ENCODE data around the gene ALDH18A1. TPM values are rescaled to one million over a fixed set of nuclear protein-coding genes. Genes with fewer than 3 reads are reported as not detected.
"Not testable (repeated sequence)": the region's sequence is repeated elsewhere in the genome, so short reads cannot be mapped to it uniquely, and the experiment has no call there.

Gene ALDH18A1
- total RNA-seq, 1 experiment from 2014 or later: 87.6 TPM

DNA sequence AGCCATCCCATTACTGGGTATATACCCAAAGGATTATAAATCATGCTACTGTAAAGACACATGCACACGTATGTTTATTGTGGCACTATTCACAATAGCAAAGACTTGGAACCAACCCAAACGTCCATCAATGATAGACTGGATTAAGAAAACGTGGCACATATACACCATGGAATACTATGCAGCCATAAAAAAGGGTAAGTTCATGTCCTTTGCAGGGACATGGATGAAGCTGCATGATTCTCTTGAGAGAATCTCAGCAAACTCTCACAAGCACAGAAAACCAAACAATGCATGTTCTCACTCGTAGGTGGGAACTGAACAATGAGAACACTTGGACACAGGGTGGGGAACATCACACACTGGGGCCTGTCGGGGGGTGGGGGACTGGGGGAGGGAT is 36.1 kb downstream of the ALDH18A1 start:
- H3K4me2 ChIP-seq (ENCODE audit: low read length); H3K9me2 ChIP-seq (ENCODE audit: insufficient read depth); BruUV-seq (replicated peaks); H4K20me1 ChIP-seq (ENCODE audit: insufficient read depth); H3K79me2 ChIP-seq (ENCODE audit: insufficient read depth, low read length); H3K4me3 ChIP-seq (replicated peaks in 1 of 2; ENCODE audit: low read depth in 1 of 2, low read length in 2 of 2); H3K4me1 ChIP-seq (ENCODE audit: control insufficient read depth in 1 of 2, insufficient read depth in 2 of 2, low read length in 2 of 2); RAD21 ChIA-PET (ENCODE audit: low non-redundant PET in 1 of 2, low total read pairs in 2 of 2, uncharacterized antibody in 2 of 2, unreplicated experiment in 2 of 2); H3K9ac ChIP-seq (ENCODE audit: low read length); POLR2A ChIA-PET; H3K27me3 ChIP-seq (ENCODE audit: insufficient read depth, low read length); ATAC-seq; H2AFZ ChIP-seq (ENCODE audit: low read depth, low read length, poor library complexity, severe bottlenecking); H3K27ac ChIP-seq (ENCODE audit: low read depth, low read length); DNase-seq (ENCODE audit: low read depth, low spot score); H3K9me3 ChIP-seq (ENCODE audit: control insufficient read depth in 1 of 2, insufficient read depth in 1 of 2, low read depth in 1 of 2, low read length in 2 of 2); CTCF ChIA-PET: not testable (repeated sequence)
- peaks cover 34 to 35% of the 10 kb centered on the region in 2 experiments; a peak in 3 of 4 replicates for H3K36me3 ChIP-seq (ENCODE audit: control insufficient read depth in 1 of 2, insufficient read depth in 2 of 2, low read length in 2 of 2)
- intact Hi-C loops (cut with micrococcal nuclease): loop anchor here (10.0 kb wide), 1 partner anchor 224 kb away; no protein-coding TSS in a partner anchor

DNA sequence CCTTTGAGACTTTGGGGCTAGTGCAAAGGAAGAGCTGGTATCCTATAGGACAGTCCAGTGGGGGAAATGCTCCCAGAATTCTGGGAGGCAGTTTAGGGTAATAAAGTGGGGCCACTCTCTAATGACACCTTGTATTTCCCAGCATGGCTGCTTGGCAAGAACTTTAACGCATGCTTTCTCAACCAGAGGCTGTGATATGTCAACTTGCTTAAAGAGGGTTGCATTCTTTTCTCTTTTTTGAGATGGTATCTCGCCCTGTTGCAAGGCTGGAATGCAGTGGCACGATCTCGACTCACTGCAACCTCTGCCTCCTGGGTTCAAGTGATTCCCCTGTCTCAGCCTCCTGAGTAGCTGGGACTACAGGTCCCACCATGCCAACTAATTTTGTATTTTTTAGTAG is 38.4 kb downstream of the ALDH18A1 start:
- Histone ChIP-seq H2AFZ (ENCODE audit: low read depth, low read length, poor library complexity, severe bottlenecking) (no peak overlapping the region), H4K20me1 (ENCODE audit: insufficient read depth) (no peaks in the 10 kb centered on the region), H3K4me1 (ENCODE audit: control insufficient read depth in 1 of 2, insufficient read depth in 2 of 2, low read length in 2 of 2) (no peaks in the 10 kb centered on the region), H3K9me2 (ENCODE audit: insufficient read depth) (no peaks in the 10 kb centered on the region), H3K9me3 (ENCODE audit: control insufficient read depth in 1 of 2, insufficient read depth in 1 of 2, low read depth in 1 of 2, low read length in 2 of 2) (no peaks in the 10 kb centered on the region), H3K9ac (ENCODE audit: low read length) (no peak overlapping the region), H3K4me2 (ENCODE audit: low read length) (no peak overlapping the region), H3K36me3 (ENCODE audit: control insufficient read depth in 1 of 2, insufficient read depth in 2 of 2, low read length in 2 of 2) (peaks cover 35 to 43% of the 10 kb centered on the region in 2 experiments), H3K4me3 (replicated peaks in 1 of 2; ENCODE audit: low read depth in 1 of 2, low read length in 2 of 2) (no peak overlapping the region), H3K79me2 (ENCODE audit: insufficient read depth, low read length) (no peaks in the 10 kb centered on the region), H3K27ac (ENCODE audit: low read depth, low read length) (no peak overlapping the region), H3K27me3 (ENCODE audit: insufficient read depth, low read length) (no peaks in the 10 kb centered on the region)
- ChIA-PET CTCF (no interaction called here), POLR2A (no interaction called here), RAD21 (ENCODE audit: low non-redundant PET in 1 of 2, low total read pairs in 2 of 2, uncharacterized antibody in 2 of 2, unreplicated experiment in 2 of 2) (no interaction called here)
- TF ChIP-seq, protein P1, sequence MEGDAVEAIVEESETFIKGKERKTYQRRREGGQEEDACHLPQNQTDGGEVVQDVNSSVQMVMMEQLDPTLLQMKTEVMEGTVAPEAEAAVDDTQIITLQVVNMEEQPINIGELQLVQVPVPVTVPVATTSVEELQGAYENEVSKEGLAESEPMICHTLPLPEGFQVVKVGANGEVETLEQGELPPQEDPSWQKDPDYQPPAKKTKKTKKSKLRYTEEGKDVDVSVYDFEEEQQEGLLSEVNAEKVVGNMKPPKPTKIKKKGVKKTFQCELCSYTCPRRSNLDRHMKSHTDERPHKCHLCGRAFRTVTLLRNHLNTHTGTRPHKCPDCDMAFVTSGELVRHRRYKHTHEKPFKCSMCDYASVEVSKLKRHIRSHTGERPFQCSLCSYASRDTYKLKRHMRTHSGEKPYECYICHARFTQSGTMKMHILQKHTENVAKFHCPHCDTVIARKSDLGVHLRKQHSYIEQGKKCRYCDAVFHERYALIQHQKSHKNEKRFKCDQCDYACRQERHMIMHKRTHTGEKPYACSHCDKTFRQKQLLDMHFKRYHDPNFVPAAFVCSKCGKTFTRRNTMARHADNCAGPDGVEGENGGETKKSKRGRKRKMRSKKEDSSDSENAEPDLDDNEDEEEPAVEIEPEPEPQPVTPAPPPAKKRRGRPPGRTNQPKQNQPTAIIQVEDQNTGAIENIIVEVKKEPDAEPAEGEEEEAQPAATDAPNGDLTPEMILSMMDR (IDR thresholded peaks at IDR 0.05 in 2 of 3, conservative IDR thresholded peaks at IDR 0.05 in 1 of 3; ENCODE audit: borderline replicate concordance in 1 of 3, insufficient read depth in 1 of 3, low read depth in 2 of 3, low read length in 2 of 3): no peak
- TF ChIP-seq SIN3A (IDR thresholded peaks at IDR 0.05; ENCODE audit: low read depth) (no peak), RAD21 (IDR thresholded peaks at IDR 0.05; ENCODE audit: low read depth) (no peak), POLR2A (IDR thresholded peaks at IDR 0.05; ENCODE audit: borderline replicate concordance, extremely low read depth, insufficient read depth, insufficient read length) (no peak), EGR1 (IDR thresholded peaks at IDR 0.05; ENCODE audit: low read depth) (no peak), POLR2AphosphoS5 (IDR thresholded peaks at IDR 0.05; ENCODE audit: low read depth, low read length) (no peak), FOSL1 (IDR thresholded peaks at IDR 0.05; ENCODE audit: low read depth) (no peak), CBX3 (IDR thresholded peaks at IDR 0.05; ENCODE audit: low read depth) (no peak), SP1 (IDR thresholded peaks at IDR 0.05; ENCODE audit: low read depth) (no peak), TCF7L2 (IDR thresholded peaks at IDR 0.05; ENCODE audit: borderline replicate concordance, extremely low read depth, insufficient read depth, insufficient read length) (no peak)
- TF ChIP-seq, protein P2, sequence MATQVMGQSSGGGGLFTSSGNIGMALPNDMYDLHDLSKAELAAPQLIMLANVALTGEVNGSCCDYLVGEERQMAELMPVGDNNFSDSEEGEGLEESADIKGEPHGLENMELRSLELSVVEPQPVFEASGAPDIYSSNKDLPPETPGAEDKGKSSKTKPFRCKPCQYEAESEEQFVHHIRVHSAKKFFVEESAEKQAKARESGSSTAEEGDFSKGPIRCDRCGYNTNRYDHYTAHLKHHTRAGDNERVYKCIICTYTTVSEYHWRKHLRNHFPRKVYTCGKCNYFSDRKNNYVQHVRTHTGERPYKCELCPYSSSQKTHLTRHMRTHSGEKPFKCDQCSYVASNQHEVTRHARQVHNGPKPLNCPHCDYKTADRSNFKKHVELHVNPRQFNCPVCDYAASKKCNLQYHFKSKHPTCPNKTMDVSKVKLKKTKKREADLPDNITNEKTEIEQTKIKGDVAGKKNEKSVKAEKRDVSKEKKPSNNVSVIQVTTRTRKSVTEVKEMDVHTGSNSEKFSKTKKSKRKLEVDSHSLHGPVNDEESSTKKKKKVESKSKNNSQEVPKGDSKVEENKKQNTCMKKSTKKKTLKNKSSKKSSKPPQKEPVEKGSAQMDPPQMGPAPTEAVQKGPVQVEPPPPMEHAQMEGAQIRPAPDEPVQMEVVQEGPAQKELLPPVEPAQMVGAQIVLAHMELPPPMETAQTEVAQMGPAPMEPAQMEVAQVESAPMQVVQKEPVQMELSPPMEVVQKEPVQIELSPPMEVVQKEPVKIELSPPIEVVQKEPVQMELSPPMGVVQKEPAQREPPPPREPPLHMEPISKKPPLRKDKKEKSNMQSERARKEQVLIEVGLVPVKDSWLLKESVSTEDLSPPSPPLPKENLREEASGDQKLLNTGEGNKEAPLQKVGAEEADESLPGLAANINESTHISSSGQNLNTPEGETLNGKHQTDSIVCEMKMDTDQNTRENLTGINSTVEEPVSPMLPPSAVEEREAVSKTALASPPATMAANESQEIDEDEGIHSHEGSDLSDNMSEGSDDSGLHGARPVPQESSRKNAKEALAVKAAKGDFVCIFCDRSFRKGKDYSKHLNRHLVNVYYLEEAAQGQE (IDR thresholded peaks at IDR 0.05; ENCODE audit: low read depth): no peak
- intact Hi-C loops (cut with micrococcal nuclease): no loop called here
- DNase-seq (ENCODE audit: low read depth, low spot score): no peak
- ATAC-seq: no peak
- BruUV-seq (replicated peaks): no TSS peak
